Fibroblast of pulmonary artery (primary cell): ENCODE data around the gene RECK.
"Not testable (repeated sequence)": the region's sequence is repeated elsewhere in the genome, so short reads cannot be mapped to it uniquely, and the experiment has no call there.

Source experiments
- DNase-seq: peaks from one replicate; pipeline ENCODE4 v3.0.0-alpha.2; 2010; ENCODE audit warnings: low read depth
- H3K4me3 ChIP-seq: replicated peaks from 2 replicates; pipeline ENCODE4 v1.5.1; 2011; ENCODE audit warnings: low read depth, mild to moderate bottlenecking, control low read depth, low read length, moderate library complexity
- TF ChIP-seq, protein P1 (sequence below): IDR thresholded peaks from 2 replicates; pipeline ENCODE4 v1.5.1; 2011; ENCODE audit warnings: mild to moderate bottlenecking, control low read depth, low read length, inconsistent platforms; ENCODE audit errors: missing control alignments

The RECK gene

DNA sequence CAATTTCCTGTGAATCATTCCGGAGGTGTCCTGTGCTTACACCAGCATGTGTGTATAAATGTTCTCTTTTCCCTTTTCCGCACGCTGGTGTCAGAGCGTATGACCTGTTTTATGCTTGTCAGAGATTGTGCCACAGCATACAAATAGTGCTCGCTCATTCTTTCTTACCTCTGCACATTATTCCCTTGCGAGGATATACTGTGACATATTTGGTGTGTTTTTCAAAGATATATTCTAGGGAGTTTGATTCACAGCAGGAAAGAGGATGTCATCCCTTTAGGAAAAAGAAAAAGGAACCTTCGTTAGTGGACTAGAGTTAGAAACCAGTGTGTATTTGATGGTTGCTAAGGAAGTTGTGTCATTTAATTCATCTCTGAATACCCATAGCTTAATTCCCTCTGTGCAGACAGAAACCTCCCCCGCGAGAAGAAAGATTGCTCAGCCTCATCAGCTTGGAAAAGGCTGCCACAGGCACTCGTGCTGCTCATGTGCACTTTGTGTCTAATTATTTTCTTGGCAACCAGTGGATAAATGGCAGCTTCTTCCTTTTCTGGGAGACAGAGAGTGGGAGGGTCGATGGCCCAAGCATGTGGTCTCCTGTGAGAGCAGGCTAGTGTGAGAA, 117.7 kb downstream of the RECK start:
- DNase-seq, result peak; percentile 92
- peak overlapping the region; percentile 3 for H3K4me3 ChIP-seq
- TF ChIP-seq, protein P1, sequence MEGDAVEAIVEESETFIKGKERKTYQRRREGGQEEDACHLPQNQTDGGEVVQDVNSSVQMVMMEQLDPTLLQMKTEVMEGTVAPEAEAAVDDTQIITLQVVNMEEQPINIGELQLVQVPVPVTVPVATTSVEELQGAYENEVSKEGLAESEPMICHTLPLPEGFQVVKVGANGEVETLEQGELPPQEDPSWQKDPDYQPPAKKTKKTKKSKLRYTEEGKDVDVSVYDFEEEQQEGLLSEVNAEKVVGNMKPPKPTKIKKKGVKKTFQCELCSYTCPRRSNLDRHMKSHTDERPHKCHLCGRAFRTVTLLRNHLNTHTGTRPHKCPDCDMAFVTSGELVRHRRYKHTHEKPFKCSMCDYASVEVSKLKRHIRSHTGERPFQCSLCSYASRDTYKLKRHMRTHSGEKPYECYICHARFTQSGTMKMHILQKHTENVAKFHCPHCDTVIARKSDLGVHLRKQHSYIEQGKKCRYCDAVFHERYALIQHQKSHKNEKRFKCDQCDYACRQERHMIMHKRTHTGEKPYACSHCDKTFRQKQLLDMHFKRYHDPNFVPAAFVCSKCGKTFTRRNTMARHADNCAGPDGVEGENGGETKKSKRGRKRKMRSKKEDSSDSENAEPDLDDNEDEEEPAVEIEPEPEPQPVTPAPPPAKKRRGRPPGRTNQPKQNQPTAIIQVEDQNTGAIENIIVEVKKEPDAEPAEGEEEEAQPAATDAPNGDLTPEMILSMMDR, result no peak

DNA sequence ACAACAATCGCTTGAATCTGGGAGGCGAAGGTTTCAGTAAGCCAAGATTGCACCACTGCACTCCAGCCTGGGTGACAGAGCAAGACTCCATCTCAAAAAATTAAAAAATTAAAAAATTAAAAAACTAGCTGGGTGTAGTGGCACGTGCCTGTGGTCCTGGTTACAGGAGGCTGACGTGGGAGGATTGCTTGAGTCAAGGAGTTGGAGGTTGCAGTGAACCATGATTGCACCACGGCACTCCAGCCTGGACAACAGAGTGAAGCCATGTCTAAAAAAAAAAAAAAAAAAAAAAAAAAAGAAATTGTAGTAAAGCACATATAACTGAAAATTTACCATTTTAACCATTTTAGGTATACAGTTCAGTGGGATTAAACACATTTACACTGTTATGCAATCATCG, 119.4 kb downstream of the RECK start:
- no peak overlapping the region for H3K4me3 ChIP-seq
- TF ChIP-seq, protein P1, result no peak
- no peak for DNase-seq

DNA sequence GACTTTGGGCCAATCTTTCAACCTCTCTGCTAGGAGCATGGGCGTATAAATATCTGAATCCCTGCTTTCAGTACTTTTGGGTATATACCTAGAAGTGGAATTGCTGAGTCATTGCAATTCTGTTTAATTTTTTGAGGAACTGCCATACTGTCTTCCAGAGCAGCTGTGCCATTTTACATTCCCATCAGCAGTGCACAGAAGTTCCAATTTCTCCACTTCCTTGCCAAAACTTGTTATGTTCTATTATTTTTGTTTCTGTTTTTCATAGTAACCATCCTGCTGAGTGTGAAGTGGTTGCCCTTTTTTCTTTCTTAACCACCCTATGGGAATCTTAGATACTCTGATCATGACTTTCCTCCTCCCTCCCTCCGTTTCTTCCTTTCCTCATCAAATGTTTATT, 121.4 kb downstream of the RECK start:
- TF ChIP-seq, protein P1, result no peak
- H3K4me3 ChIP-seq, result no peak overlapping the region
- peak; percentile 87 for DNase-seq

DNA sequence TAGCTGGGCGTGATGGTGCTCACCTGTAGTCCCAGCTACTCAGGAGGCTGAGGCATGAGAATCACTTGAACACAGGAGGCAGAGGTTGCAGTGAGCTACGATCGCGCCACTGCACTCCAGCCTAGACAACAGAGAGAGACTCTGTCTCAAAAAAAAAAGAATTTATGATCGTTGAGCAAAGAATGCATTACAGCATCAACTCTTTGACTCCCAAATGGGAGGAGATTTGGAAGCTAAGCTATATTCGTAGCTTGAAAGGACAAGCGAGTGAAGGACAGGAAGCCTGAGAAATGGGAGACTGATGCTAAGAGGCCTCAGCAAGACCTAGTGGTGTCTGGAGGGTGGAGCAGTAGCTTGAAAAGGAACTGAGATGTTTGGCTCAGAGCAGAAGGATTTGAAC, 122.2 kb downstream of the RECK start:
- H3K4me3 ChIP-seq, result no peak overlapping the region
- TF ChIP-seq, protein P1, result no peak
- DNase-seq, result peak; percentile 54

DNA sequence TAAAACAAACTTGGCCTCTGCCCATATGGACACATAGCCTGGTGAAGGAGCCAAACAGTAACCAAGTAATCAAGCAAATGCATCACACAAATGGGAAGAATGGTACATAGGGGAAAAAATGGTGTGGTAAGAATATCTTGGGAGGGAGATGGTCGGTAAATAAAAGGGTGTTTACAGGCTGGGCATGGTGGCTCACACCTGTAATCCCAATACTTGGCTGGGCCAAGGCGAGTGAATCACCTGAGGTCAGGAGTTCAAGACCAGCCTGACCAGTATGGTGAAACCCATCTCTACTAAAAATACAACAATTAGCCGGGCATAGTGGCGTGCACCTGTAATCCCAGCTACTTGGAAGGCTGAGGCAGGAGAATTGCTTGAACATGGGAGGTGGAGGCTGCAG, 122.8 kb downstream of the RECK start:
- H3K4me3 ChIP-seq, DNase-seq: not testable (repeated sequence)

DNA sequence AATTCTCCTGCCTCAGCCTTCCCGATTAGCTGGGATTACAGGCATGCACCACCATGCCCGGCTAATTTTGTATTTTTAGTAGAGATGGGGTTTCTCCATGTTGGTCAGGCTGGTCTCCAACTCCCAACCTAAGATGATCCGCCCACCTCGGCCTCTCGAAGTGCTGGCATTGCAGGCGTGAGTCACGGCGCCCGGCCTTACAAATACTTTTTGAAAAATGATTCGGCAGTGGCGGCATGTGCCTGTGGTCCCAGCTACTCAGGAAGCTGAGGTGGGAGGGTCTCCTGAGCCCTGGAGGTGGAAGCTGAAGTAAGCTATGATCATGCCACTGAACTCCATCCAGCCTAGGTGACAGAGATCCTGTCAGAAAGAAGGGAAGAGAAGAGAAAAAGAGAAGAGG, 123.4 kb downstream of the RECK start:
- DNase-seq, H3K4me3 ChIP-seq: not testable (repeated sequence)

DNA sequence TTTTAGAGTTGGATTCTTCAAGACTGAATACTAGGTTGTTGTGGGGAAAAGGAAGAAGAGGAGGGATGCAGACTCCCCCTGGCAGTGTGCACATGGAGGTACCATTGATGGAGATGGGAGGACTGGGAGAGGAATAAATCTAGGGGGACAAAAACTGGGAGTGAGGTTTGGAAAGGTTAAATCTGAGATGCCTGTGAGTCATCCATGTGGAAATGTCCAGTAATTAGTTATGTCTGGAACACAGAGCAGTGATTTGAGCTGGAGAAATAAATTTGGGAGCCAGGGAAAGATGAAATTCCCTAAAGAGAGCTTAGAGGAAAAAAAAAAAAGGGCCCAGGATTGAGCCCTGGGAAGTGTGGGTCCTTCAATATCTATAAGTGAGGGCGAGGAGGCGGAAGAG, 124.5 kb downstream of the RECK start:
- no peak overlapping the region for H3K4me3 ChIP-seq
- TF ChIP-seq, protein P1, result no peak
- DNase-seq, result no peak

DNA sequence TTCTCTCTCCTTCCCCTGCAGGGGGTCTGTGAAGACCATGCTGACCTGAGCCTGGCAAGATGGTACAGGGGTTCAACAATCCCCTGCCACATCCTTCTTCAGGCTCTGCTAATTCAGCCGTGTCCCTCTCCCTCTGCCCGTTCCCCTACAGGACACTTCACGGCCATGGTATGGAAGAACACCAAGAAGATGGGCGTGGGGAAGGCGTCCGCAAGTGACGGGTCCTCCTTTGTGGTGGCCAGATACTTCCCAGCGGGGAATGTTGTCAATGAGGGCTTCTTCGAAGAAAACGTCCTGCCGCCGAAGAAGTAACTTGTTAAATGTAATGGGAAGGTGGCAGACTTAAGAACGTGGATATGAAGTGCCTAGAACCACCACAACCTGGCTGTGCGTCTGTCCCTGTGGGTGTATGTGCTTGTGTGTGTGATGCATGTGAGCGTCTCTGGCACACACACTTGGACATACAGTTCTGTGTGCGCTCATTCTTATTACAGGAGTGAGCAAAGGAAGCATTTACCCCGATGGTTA, 125.6 kb downstream of the RECK start:
- DNase-seq, result no peak
- TF ChIP-seq, protein P1, result no peak
- H3K4me3 ChIP-seq, result no peak overlapping the region
